Right ventricle myocardium inferior (tissue), 1 donor: ENCODE measurements around the gene DRP2. TPM values are rescaled to one million over a fixed set of nuclear protein-coding genes. Genes with fewer than 3 reads are reported as not detected.
"Not testable (repeated sequence)": the region's sequence is repeated elsewhere in the genome, so short reads cannot be mapped to it uniquely, and the experiment has no call there.

Experiments used
- ATAC-seq: fragments of 200-7000 bp; cut with Tn5 transposase; one replicate; pipeline ENCODE4 v1.9.1; 2020; ENCODE audit warnings: mild to moderate bottlenecking, moderate library complexity
- DNase-seq: peaks from one replicate; pipeline ENCODE4 v3.0.0; 2021; ENCODE audit errors: missing footprints
- intact Hi-C: fragments of 100-400 bp; cut with DNase I; formaldehyde crosslinking; loops from one replicate; pipeline ENCODE4 v1.11.0; 2022
- long read RNA-seq: library from polyadenylated mRNA; unstranded; transcript quantifications from one replicate; pipeline ENCODE4 v2.0.0, GENCODE V29; 2021
- total RNA-seq: library from RNA; stranded (reverse); fragmentation: NEBNext Ultra II Directional; extraction: Animal tissue kit (Norgen Biotek cat#: 25700); gene quantifications from one replicate; pipeline ENCODE4 v1.2.1, GENCODE V29; 2021
- donor health status: DM: no; HTN: yes; CAD: no; lungs with severe emphysema.

DRP2 gene, protein sequence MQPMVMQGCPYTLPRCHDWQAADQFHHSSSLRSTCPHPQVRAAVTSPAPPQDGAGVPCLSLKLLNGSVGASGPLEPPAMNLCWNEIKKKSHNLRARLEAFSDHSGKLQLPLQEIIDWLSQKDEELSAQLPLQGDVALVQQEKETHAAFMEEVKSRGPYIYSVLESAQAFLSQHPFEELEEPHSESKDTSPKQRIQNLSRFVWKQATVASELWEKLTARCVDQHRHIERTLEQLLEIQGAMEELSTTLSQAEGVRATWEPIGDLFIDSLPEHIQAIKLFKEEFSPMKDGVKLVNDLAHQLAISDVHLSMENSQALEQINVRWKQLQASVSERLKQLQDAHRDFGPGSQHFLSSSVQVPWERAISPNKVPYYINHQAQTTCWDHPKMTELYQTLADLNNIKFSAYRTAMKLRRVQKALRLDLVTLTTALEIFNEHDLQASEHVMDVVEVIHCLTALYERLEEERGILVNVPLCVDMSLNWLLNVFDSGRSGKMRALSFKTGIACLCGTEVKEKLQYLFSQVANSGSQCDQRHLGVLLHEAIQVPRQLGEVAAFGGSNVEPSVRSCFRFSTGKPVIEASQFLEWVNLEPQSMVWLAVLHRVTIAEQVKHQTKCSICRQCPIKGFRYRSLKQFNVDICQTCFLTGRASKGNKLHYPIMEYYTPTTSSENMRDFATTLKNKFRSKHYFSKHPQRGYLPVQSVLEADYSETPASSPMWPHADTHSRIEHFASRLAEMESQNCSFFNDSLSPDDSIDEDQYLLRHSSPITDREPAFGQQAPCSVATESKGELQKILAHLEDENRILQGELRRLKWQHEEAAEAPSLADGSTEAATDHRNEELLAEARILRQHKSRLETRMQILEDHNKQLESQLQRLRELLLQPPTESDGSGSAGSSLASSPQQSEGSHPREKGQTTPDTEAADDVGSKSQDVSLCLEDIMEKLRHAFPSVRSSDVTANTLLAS
- total RNA-seq, result not detected
- long read RNA-seq, result 0 reads

- no peak for DNase-seq
- ATAC-seq, result no peak
- intact Hi-C loops, result no loop called here
Observed at GRCh38 chrX:101219116-101219863, at the start of gene DRP2. DRP2 (plus strand) TSS chrX:101219786; CDS start chrX:101231648, 11,862 bp downstream.

- ATAC-seq, result no peak
- intact Hi-C loops, result no loop called here
- no peak for DNase-seq
Observed at GRCh38 chrX:101171883-101172400, 47.6 kb upstream of the DRP2 start.

DNA sequence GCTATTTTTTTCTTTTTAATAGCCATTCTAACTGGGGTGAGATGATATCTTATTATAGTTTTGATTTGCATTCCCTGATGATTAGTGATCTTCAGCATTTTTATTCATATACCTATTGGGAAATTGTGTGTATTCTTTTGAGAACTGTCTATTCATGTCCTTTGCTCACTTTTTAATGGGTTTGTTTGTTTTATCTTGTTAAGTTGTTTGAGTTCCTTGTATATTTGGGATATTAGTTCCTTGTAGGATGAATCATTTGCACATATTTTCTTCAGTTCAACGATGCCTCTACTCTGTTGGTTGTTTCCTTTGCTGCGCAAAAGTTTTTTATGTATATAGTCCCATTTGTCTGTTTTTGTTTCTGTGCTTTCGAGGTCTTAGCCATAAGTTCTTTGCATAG is 43.1 kb upstream of the DRP2 start:
- ATAC-seq, result no peak
- no peak for DNase-seq
- intact Hi-C loops, result no loop called here

DNA sequence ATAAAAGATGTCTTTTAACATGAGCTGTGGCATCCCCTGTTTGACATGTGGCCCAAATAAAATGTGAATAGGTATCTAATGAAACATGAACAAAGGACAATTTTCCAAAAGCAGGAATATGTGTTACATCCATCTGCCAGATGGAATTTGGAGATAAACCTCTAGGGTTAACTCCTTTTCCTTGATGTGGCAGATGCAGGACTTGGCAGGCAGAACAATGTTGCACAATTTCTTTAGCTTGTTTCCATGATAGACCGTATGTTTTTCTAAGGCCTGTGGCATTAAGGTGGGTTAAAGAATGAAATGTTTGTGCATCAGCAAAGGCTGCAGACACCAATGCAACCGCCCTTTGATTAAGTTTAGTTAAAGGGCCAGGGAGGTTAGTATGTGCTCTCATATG is 34.7 kb upstream of the DRP2 start:
- ATAC-seq, intact Hi-C loops, DNase-seq: not testable (repeated sequence)

GRCh38 chrX:101187961-101188360 is 31.6 kb upstream of the DRP2 start:
- intact Hi-C loops, DNase-seq, ATAC-seq: not testable (repeated sequence)

- DNase-seq, result no peak
- intact Hi-C loops, result no loop called here
- ATAC-seq, result no peak
Observed at GRCh38 chrX:101190736-101191135, 28.9 kb upstream of the DRP2 start.

DNA sequence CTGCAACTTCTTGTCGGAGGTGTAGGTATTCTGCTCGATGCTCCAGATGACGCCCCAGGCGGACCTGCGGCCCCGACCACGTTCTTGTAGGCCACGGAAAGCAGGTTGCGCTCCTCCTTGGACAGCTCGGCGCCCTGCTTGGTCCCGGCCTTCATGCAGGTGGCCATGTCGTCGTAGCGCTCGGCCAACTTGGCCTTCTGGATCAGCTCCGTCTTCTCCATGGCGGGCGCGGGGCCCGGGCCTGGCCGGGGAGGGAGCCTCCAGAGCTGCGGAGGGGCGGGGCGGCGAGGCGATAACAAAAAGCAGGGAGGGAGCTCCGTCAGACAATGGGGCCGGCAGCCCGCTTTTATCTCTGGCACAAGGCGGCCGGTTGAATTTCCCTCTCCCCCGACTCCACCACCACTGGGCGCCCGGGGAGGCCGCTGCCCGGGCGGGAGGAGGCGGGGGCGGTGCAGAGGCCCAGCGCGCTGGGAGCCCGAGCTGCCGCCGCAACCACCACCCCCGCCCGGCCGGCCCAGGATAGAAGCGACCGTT is 28.3 kb upstream of the DRP2 start:
- ATAC-seq (peak; percentile 31), DNase-seq (peak; percentile 43)
- intact Hi-C loops, result no loop called here

GRCh38 chrX:101195442-101196173 is 24.0 kb upstream of the DRP2 start:
- intact Hi-C loops, result no loop called here
- ATAC-seq, result no peak
- no peak for DNase-seq

- intact Hi-C loops, result no loop called here
- no peak for ATAC-seq
- DNase-seq, result no peak
Observed at GRCh38 chrX:101203761-101204351, 15.7 kb upstream of the DRP2 start.

DNA sequence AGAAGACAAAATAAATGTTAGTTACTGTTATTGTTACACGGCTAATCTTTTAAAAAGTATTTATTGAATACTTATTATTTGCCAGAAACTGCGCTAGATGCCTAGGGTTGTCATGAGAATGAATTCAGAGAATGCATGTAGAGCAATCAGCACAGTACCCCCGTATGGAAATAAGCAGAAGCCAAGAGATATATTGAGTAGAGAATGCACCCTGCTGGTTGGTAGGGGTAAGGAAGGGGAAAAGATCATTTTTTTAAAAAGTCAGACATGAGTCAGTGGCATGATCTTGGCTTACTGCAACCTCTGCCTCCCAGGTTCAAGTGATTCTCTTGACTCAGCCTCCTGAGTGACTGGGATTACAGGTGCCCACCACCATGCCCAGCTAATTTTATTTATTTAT is 13.1 kb upstream of the DRP2 start:
- intact Hi-C loops, result loop anchor here (2.0 kb wide), 1 partner anchor 312 kb away; no protein-coding TSS in a partner anchor

GRCh38 chrX:101208152-101208905 is 11.3 kb upstream of the DRP2 start:
- DNase-seq (no peak), ATAC-seq (no peak)
- intact Hi-C loops, result no loop called here

More for the DNA sequence above, 13.1 kb upstream of the DRP2 start:
- ATAC-seq (no peak), DNase-seq (no peak)

DNA sequence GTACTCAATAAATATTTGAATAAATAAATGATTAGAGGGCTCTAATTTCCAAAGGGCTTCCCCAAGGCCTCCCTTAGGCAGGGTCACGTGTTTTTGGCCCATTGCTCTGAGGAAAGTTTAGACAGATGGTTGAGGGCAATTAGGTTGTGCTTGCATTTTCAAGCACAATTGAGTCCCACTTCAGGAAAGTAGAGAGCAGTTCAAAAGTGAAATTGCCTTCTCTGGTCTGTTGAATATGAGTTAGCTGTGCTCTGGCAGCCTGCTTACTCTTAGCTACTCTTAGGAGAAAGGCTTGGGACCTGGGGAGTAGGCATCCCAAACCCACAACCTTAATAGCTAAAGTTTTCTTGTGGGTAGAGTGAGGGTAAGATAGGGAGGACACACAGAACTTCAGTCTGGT is 9.0 kb upstream of the DRP2 start:
- ATAC-seq, result no peak
- DNase-seq, result no peak

DNA sequence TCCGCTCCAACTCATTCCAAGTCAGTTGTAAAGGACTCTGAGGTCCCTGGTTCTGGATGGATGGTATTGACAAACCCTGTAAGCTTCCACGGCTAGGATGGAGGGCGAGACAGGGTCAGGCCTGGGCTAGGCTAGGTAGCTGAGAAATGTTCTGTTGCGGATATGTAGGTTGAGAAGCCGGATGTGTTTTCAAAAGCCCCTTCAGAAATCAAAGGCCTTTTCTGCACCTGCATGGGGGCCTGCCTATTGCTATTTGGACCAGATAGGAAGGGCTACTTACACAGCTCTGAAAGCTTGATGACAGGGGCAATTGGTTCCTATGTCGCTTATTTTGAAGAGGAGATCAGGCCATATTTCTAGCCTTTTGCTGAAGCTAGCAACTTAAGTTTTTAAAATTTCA is 1.9 kb upstream of the DRP2 start:
- intact Hi-C loops, result no loop called here

More for the DNA sequence above, 9.0 kb upstream of the DRP2 start:
- intact Hi-C loops, result no loop called here

DNA sequence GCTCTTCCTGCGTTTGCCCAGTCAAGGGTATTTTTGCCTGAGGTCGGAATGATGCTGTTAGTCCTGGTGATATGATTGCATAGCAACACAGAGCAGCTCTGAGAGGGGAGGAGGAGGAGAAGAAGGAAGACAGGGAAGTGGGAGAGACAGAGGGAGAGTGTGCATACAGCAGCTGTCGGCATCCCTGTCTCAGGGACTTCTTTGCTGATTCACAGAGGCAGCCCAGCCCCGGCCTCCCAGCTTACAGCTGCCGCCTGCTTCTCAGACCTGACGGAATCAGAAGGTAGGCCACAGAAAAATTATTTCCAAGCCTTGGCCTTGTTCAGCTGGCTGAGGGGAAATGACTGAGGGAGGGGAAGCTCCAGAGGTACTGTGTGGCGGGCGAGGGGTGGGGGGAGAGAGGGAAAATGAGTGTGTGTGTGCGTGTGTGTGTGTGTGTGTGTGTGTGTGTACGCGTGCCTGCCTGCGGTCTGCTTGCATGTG is 319 bp downstream of the DRP2 start:
- ATAC-seq (no peak), DNase-seq (no peak)
- intact Hi-C loops, result no loop called here

More for the DNA sequence above, 1.9 kb upstream of the DRP2 start:
- no peak for DNase-seq
- ATAC-seq, result no peak

DNA sequence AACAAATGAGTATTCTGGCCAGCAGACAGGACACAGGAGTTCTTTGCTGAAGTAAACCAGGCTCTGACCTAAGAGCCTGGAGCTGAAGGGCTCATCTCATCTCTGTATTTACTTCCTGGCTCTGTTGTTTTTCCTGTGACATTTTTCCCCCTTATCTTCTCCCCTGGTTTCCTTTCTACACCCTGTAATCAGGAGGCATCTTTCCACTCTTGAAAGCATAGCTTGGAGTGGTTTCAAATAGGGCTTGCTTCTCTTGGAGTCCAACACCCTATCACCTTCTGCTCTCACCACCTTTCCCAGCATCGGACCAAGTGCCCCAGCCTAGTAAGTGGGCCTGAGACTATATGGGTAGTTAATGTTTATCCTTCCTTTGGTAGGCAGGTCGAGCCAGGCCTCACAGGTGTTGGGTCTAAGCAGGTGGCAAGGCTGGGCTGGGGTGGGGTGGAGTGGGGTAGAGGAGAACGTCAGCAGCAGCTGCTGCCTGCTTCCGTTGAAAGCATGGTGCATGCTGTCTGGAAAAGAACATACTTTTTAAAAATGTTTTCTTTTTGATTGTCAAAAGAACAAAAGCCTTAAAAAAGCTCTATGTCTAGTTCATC is 1.2 kb downstream of the DRP2 start:
- ATAC-seq (no peak), DNase-seq (no peak)
- intact Hi-C loops, result no loop called here

DNA sequence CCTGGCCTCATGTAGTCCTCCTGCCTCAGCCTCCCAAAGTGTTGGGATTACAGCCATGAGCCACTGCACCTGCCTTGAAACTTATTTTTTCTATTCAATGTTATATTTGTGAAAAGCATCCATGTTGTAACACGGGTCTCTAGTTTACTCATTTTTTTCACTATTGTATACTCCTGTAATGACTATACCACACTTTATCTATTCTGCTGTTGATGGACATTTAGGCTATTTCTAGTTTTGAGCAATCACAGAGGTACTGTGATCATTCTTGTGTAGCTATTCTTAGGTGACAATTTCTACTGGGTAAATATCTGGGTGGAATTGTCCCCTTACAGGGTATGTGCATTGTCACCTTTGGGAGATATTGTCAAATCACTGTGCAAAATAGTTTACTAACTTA is 3.6 kb downstream of the DRP2 start:
- no peak for ATAC-seq
- intact Hi-C loops, result no loop called here
- DNase-seq, result no peak
